ENCODE measurements around the gene DNAJB7. TPM values are rescaled to one million over a fixed set of nuclear protein-coding genes. Genes with fewer than 3 reads are reported as not detected.
"Not testable (repeated sequence)": the region's sequence is repeated elsewhere in the genome, so short reads cannot be mapped to it uniquely, and the experiment has no call there.

Gene DNAJB7
- total RNA-seq, 1 donor from 2014 or later = not detected

GRCh38 chr22:40829131-40829530 is 32.8 kb downstream of the DNAJB7 start:
- H3K36me3 Mint-ChIP-seq (ENCODE audit: low read depth, unreplicated experiment) = peaks cover 2% of the 10 kb centered on the region
- no peak overlapping the region for H3K9ac ChIP-seq (ENCODE audit: low read length)
- H2AFZ ChIP-seq (ENCODE audit: low read depth, low read length) = no peak overlapping the region
- H3K4me1 ChIP-seq (ENCODE audit: insufficient read depth, low read length) = no peaks in the 10 kb centered on the region
- peaks cover 41% of the 10 kb centered on the region for H3K36me3 ChIP-seq (ENCODE audit: insufficient read depth, low read length)
- no peak overlapping the region for H3K4me2 ChIP-seq (ENCODE audit: low read length)
- H3K9me3 Mint-ChIP-seq (ENCODE audit: unreplicated experiment) = no peaks in the 10 kb centered on the region
- DNase-seq (ENCODE audit: low read depth) = no peak
- H3K27me3 ChIP-seq (ENCODE audit: insufficient read depth, low read length) = no peaks in the 10 kb centered on the region
- H4K20me1 ChIP-seq (ENCODE audit: insufficient read depth, low read length) = peaks cover 5% of the 10 kb centered on the region
- no peaks in the 10 kb centered on the region for H3K9me3 ChIP-seq (ENCODE audit: insufficient read depth, low read depth, low read length)
- no peaks in the 10 kb centered on the region for H3K27me3 Mint-ChIP-seq (ENCODE audit: low read depth, unreplicated experiment)
- no peak overlapping the region for H3K4me3 ChIP-seq (ENCODE audit: insufficient read depth, low read depth, low read length)
- peaks cover 11% of the 10 kb centered on the region for H3K4me1 Mint-ChIP-seq (ENCODE audit: low read depth, unreplicated experiment)
- H3K27ac ChIP-seq (ENCODE audit: low read depth, low read length) = no peak overlapping the region
- no peak overlapping the region for H3K27ac Mint-ChIP-seq (ENCODE audit: unreplicated experiment)
- H3K4me3 Mint-ChIP-seq (ENCODE audit: unreplicated experiment) = no peak overlapping the region
- TF ChIP-seq, protein P1, sequence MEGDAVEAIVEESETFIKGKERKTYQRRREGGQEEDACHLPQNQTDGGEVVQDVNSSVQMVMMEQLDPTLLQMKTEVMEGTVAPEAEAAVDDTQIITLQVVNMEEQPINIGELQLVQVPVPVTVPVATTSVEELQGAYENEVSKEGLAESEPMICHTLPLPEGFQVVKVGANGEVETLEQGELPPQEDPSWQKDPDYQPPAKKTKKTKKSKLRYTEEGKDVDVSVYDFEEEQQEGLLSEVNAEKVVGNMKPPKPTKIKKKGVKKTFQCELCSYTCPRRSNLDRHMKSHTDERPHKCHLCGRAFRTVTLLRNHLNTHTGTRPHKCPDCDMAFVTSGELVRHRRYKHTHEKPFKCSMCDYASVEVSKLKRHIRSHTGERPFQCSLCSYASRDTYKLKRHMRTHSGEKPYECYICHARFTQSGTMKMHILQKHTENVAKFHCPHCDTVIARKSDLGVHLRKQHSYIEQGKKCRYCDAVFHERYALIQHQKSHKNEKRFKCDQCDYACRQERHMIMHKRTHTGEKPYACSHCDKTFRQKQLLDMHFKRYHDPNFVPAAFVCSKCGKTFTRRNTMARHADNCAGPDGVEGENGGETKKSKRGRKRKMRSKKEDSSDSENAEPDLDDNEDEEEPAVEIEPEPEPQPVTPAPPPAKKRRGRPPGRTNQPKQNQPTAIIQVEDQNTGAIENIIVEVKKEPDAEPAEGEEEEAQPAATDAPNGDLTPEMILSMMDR (IDR thresholded peaks at IDR 0.05; ENCODE audit: insufficient read depth, low read depth, low read length) = no peak
- no peak for TF ChIP-seq EZH2 (IDR thresholded peaks at IDR 0.05; ENCODE audit: insufficient read depth, low read length)
- H3K79me2 ChIP-seq (ENCODE audit: insufficient read depth, low read length) = peaks cover 8% of the 10 kb centered on the region
- no peak for FAIRE-seq

DNA sequence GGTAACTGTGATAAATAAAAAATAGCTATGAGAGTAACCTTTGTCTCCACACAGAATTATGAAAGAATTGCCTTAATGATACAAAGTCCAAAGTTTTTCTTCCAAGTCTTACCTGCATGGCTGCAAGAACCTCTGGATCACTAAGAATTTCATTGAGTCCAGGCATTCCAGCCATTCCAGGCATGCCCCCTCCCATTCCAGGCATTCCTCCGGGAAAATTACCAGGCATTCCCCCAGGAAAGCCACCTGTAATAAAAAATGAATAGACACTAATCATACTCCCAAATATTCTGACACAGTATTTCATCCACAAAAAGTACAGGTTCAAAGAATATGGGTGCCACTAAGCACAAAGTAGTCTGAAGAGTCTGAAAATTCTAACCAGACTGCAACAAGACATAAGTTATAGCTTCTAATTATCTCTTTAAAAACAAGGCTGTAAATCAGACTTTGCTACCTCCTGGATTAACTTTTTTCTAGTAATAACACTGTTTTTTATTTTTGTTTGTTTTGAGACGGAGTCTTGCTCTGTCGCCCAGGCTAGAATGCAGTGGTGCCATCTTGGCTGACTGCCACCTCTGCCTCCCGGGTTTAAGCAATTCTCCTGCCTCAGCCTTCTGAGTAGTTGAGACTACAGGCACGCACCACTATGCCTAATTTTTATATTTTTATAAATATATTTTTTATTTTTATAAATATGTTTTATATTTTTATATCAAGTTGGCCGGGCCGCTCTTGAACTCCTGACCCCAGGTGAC is 34.8 kb downstream of the DNAJB7 start:
- FAIRE-seq = no peak
- DNase-seq (ENCODE audit: low read depth) = no peak
- TF ChIP-seq EZH2 (IDR thresholded peaks at IDR 0.05; ENCODE audit: insufficient read depth, low read length) = no peak
- TF ChIP-seq, protein P1 (IDR thresholded peaks at IDR 0.05; ENCODE audit: insufficient read depth, low read depth, low read length) = no peak
- no peak overlapping the region for H3K27ac Mint-ChIP-seq (ENCODE audit: unreplicated experiment)
- H3K4me1 Mint-ChIP-seq (ENCODE audit: low read depth, unreplicated experiment) = peaks cover 11% of the 10 kb centered on the region
- no peaks in the 10 kb centered on the region for H3K27me3 ChIP-seq (ENCODE audit: insufficient read depth, low read length)
- no peak overlapping the region for H3K4me3 ChIP-seq (ENCODE audit: insufficient read depth, low read depth, low read length)
- H3K4me3 Mint-ChIP-seq (ENCODE audit: unreplicated experiment) = no peak overlapping the region
- H3K4me2 ChIP-seq (ENCODE audit: low read length) = no peak overlapping the region
- no peaks in the 10 kb centered on the region for H3K9me3 ChIP-seq (ENCODE audit: insufficient read depth, low read depth, low read length)
- no peaks in the 10 kb centered on the region for H4K20me1 ChIP-seq (ENCODE audit: insufficient read depth, low read length)
- peaks cover 45% of the 10 kb centered on the region for H3K36me3 ChIP-seq (ENCODE audit: insufficient read depth, low read length)
- no peaks in the 10 kb centered on the region for H3K4me1 ChIP-seq (ENCODE audit: insufficient read depth, low read length)
- H3K9ac ChIP-seq (ENCODE audit: low read length) = no peak overlapping the region
- H3K27me3 Mint-ChIP-seq (ENCODE audit: low read depth, unreplicated experiment) = no peaks in the 10 kb centered on the region
- peaks cover 2% of the 10 kb centered on the region for H3K36me3 Mint-ChIP-seq (ENCODE audit: low read depth, unreplicated experiment)
- H3K9me3 Mint-ChIP-seq (ENCODE audit: unreplicated experiment) = no peaks in the 10 kb centered on the region
- H3K27ac ChIP-seq (ENCODE audit: low read depth, low read length) = no peak overlapping the region
- H2AFZ ChIP-seq (ENCODE audit: low read depth, low read length) = no peak overlapping the region
- no peaks in the 10 kb centered on the region for H3K79me2 ChIP-seq (ENCODE audit: insufficient read depth, low read length)

DNA sequence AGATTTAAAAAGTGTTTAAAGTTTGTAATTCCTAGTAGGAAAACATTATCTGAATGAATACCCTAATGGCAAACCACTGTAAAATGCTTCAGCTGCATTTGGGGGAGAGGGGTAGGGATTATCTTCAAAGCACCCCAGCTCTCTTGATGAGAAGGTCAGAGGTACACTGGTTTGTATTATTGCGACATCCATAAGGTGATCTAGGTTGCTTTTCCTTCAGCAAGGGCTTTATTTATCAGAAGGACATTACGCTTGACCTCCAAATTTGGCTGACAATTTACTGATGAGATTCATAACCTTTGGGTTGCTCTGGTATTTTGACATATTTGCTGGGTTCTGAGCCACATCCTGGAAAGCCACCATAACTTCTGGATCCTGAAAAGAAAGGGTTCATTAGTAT is 35.6 kb downstream of the DNAJB7 start:
- peaks cover 41% of the 10 kb centered on the region for H3K36me3 ChIP-seq (ENCODE audit: insufficient read depth, low read length)
- not testable (repeated sequence) for DNase-seq (ENCODE audit: low read depth); H4K20me1 ChIP-seq (ENCODE audit: insufficient read depth, low read length); H3K79me2 ChIP-seq (ENCODE audit: insufficient read depth, low read length); H3K27ac Mint-ChIP-seq (ENCODE audit: unreplicated experiment); H2AFZ ChIP-seq (ENCODE audit: low read depth, low read length); H3K9me3 Mint-ChIP-seq (ENCODE audit: unreplicated experiment); H3K4me1 ChIP-seq (ENCODE audit: insufficient read depth, low read length); H3K4me3 ChIP-seq (ENCODE audit: insufficient read depth, low read depth, low read length); H3K27ac ChIP-seq (ENCODE audit: low read depth, low read length); FAIRE-seq; H3K9me3 ChIP-seq (ENCODE audit: insufficient read depth, low read depth, low read length); H3K36me3 Mint-ChIP-seq (ENCODE audit: low read depth, unreplicated experiment); H3K9ac ChIP-seq (ENCODE audit: low read length); H3K4me2 ChIP-seq (ENCODE audit: low read length); H3K27me3 Mint-ChIP-seq (ENCODE audit: low read depth, unreplicated experiment); H3K27me3 ChIP-seq (ENCODE audit: insufficient read depth, low read length); H3K4me3 Mint-ChIP-seq (ENCODE audit: unreplicated experiment)
- H3K4me1 Mint-ChIP-seq (ENCODE audit: low read depth, unreplicated experiment) = peaks cover 11% of the 10 kb centered on the region
